ENCODE data around the gene ANKAR. TPM values are rescaled to one million over a fixed set of nuclear protein-coding genes. Genes with fewer than 3 reads are reported as not detected.
A peak's percentile ranks its signal among the peaks of the same experiment; 100 is the strongest.

Gene ANKAR, protein sequence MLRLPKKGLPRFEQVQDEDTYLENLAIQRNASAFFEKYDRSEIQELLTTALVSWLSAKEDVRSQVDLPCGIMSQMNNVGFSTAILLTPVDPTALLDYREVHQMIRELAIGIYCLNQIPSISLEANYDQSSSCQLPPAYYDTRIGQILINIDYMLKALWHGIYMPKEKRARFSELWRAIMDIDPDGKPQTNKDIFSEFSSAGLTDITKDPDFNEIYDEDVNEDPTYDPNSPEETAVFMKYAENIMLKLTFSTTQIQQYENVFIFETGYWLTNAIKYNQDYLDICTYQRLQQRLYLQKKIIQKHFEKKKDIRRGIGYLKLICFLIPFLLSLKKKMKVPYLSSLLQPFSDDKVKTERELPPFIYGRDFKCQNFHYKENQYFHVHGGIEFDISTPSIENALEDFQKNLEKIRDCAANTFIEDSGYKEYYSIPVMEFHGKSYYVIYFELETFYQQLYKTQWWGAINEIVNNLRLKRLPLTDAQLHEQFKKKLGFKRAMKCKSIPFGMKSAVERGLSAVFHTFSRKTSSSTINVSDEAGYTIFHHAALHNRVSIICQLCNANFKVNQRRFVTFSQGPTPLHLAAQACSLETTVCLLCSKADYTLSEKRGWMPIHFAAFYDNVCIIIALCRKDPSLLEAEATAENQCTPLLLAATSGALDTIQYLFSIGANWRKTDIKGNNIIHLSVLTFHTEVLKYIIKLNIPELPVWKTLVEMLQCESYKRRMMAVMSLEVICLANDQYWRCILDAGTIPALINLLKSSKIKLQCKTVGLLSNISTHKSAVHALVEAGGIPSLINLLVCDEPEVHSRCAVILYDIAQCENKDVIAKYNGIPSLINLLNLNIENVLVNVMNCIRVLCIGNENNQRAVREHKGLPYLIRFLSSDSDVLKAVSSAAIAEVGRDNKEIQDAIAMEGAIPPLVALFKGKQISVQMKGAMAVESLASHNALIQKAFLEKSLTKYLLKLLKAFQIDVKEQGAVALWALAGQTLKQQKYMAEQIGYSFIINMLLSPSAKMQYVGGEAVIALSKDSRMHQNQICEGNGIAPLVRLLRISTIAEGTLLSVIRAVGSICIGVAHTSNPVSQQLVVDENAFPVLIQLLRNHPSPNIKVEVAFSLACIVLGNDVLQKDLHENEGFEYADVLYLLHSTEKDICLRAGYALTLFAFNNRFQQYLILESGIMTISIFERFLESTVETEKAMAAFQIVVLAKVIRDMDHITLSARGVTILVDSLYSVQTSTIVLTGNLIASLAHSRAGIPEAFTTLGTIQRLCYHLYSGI (N-terminal part only)
- total RNA-seq (2012; rRNA removed) (2.2 and 4.4 TPM in 2 replicates), polyA plus RNA-seq (2012; rRNA removed) (0.96 and 1.1 TPM in 2 replicates), Bru-seq, nascent RNA (percentile 66 among the genes with signal in this experiment), BruChase-seq, experiment 1, labeled RNA remaining after a 6-hour chase (percentile 64 among the genes with signal in this experiment), BruChase-seq, experiment 2, labeled RNA remaining after a 2-hour chase (percentile 65 among the genes with signal in this experiment)
- 0.25 and 0.53 TPM in 2 replicates for polyA plus RNA-seq (2012; cell fraction: cytosol; rRNA removed)
- polyA plus RNA-seq (2012; cell fraction: nucleus; rRNA removed; ENCODE audit: low replicate concordance) = 0.66 and 3.6 TPM in 2 replicates
- long read RNA-seq, partial matches to known transcripts = 1 of 2 reads
- long read RNA-seq, other reads (novel, unspliced or antisense) = 1 of 2 reads

DNA sequence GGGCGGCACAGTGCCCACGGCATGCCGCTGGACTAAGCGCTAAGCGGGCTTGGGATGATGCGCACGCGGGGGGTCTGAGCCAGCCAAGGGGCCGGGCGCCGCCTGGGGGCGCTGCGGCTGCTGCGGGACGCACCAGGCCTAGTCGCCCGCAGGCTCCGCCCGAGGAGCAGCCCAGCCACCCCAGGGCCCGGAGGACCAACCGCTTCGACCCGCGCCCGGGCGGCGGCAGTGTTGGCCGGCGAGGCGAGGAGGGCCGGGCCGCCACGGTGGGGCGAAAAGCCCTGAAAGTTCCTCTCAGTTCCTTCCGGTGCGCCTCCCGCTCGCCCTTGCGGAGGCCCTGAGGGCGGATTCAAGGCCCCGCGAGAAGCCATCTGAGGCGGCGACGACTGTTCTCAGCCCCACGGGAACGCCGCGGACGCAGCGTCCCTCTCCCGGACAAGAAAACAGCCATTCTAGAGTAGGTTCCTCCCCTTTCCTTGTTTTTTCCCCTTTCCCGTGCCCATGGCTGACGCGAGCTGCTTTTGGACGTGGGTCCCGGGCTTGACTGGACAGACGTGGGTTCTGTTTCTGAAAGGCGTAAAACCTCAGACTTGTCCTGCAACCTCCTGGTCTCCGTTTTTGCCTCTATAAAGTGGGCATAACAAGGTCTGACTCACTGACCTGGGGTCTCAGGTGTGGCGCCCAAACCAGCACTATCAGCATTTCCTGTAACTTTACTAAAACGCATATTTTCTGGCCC lies at the start of gene ANKAR:
Gene ANKAR, plus strand, starts transcription at position 297 of the 739 bp plus-strand sequence. CDS start 1,821 bp downstream, outside the sequence.
- peak within 1 kb of the TSS; percentile 87 for H3K18ac ChIP-seq (ENCODE audit: low read depth, low read length)
- TSS peak; percentile 50 for BruUV-seq (replicated peaks)
- TF ChIP-seq POLR2A (IDR thresholded peaks at IDR 0.05; ENCODE audit: low read depth, low read length) (peak; percentile 74), CHD1 (IDR thresholded peaks at IDR 0.05; ENCODE audit: low read depth, low read length) (no peak), MXI1 (IDR thresholded peaks at IDR 0.05; ENCODE audit: borderline replicate concordance, low read depth, low read length) (peak; percentile 76; the same call in 1 of the 2 replicates), BHLHE40 (IDR thresholded peaks at IDR 0.05; ENCODE audit: low read depth, low read length) (no peak), RAD21 (IDR thresholded peaks at IDR 0.05; ENCODE audit: low read length) (peak; percentile 54), MAFK (IDR thresholded peaks at IDR 0.05; ENCODE audit: low read depth, low read length) (peak; percentile 65), MAZ (IDR thresholded peaks at IDR 0.05; ENCODE audit: borderline replicate concordance, low read depth, low read length) (peak; percentile 81; the same call in 1 of the 2 replicates), RFX5 (IDR thresholded peaks at IDR 0.05; ENCODE audit: low read depth, low read length) (no peak), FOS (IDR thresholded peaks at IDR 0.05; ENCODE audit: low read depth, low read length) (no peak)
- TF ChIP-seq, protein P1, sequence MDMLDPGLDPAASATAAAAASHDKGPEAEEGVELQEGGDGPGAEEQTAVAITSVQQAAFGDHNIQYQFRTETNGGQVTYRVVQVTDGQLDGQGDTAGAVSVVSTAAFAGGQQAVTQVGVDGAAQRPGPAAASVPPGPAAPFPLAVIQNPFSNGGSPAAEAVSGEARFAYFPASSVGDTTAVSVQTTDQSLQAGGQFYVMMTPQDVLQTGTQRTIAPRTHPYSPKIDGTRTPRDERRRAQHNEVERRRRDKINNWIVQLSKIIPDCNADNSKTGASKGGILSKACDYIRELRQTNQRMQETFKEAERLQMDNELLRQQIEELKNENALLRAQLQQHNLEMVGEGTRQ (IDR thresholded peaks at IDR 0.05; ENCODE audit: low read depth, low read length) = no peak

More for the DNA sequence above, at the start of gene ANKAR:
- no peaks in the 10 kb centered on the region for H3K9me3 ChIP-seq (ENCODE audit: control insufficient read depth, insufficient read depth, low read length)
- H2AK9ac ChIP-seq (replicated peaks; ENCODE audit: low read depth, low read length, poor library complexity) = peak within 1 kb of the TSS; percentile 7
- peak within 1 kb of the TSS; percentile 92 for H3K9ac ChIP-seq (ENCODE audit: low read depth, low read length)
- peak within 1 kb of the TSS; percentile 90 for H2AFZ ChIP-seq (replicated peaks; ENCODE audit: low read length, poor library complexity)
- H2BK5ac ChIP-seq (ENCODE audit: low read depth, low read length, poor library complexity, severe bottlenecking) = peak within 1 kb of the TSS; percentile 82
- peak within 1 kb of the TSS; percentile 84 for H3K27ac ChIP-seq (ENCODE audit: insufficient read depth, low read length)
- no peaks in the 10 kb centered on the region for H3K27me3 ChIP-seq (ENCODE audit: control insufficient read depth, insufficient read depth, low read length)
- peak within 1 kb of the TSS; percentile 89 to 97 for H4K8ac ChIP-seq (ENCODE audit: low read depth in 2 of 2, low read length in 2 of 2)
- peak within 1 kb of the TSS; percentile 93 for H3K14ac ChIP-seq (replicated peaks; ENCODE audit: low read depth, low read length)
- peak within 1 kb of the TSS; percentile 69 for H3K23ac ChIP-seq (ENCODE audit: low read depth, low read length)
- ChIA-PET POLR2A (ENCODE audit: unreplicated experiment) (interaction anchor here (1.2 kb wide), 1 partner anchor 21 kb away, joined by 3 read pairs; no protein-coding TSS in a partner anchor), CTCF (no interaction called here)
- intact Hi-C loops (cut with micrococcal nuclease) (loop anchor here (1.0 kb wide), 2 partner anchors 88 to 110 kb away; partner anchors contain the start of genes ORMDL1, OSGEPL1 and PMS1), dilution Hi-C loops (cut with HindIII; ENCODE audit: low sequenced_read_pairs, unreplicated experiment) (no loop called here), in situ Hi-C loops (cut with MboI; ENCODE audit: low sequenced_read_pairs) (no loop called here)
- peak within 1 kb of the TSS; percentile 86 for H3K4ac ChIP-seq (ENCODE audit: low read depth, low read length)
- 0% methylated on average over 34 of the region's 62 CpGs; no CpG with 5 or more reads in 1 of the 2 experiments for WGBS, 2 experiments (ENCODE audit: extremely low coverage in 2 of 2, insufficient read length in 1 of 2)
- peak within 1 kb of the TSS; percentile 87 for H4K91ac ChIP-seq (ENCODE audit: insufficient read depth, low read depth, low read length)
- H3K56ac ChIP-seq (ENCODE audit: extremely low read depth, insufficient read depth, low read length) = peak within 1 kb of the TSS; percentile 76
- H3K9me1 ChIP-seq (ENCODE audit: insufficient read depth, low read length) = no peaks in the 10 kb centered on the region
- ATAC-seq (ENCODE audit: low read depth) = peak; percentile 99
- H3K4me1 ChIP-seq (ENCODE audit: control insufficient read depth, insufficient read depth, low read length) = 0 out of 2 replicates have a peak, but pooled peaks cover 2% of the 10 kb centered on the region
- peak within 1 kb of the TSS; percentile 16 for H2BK120ac ChIP-seq (ENCODE audit: low read depth, low read length)
- peak within 1 kb of the TSS; percentile 93 for H4K5ac ChIP-seq (ENCODE audit: low read depth, low read length)
- H3K4me3 ChIP-seq (ENCODE audit: insufficient read depth, low read depth, low read length) = peak within 1 kb of the TSS; percentile 69
- no peak within 1 kb of the TSS for H2BK20ac ChIP-seq (ENCODE audit: low read depth, low read length)
- peaks cover 9 to 15% of the 10 kb centered on the region in 2 experiments; a peak in 3 of 4 replicates for H3K79me1 ChIP-seq (ENCODE audit: low read depth in 1 of 2, low read length in 2 of 2)
- peak within 1 kb of the TSS; percentile 89 for H2AK5ac ChIP-seq (ENCODE audit: low read depth, low read length)
- peak; percentile 90 for DNase-seq
- peak within 1 kb of the TSS; percentile 37; the same call in 1 of the 3 replicates for H2BK15ac ChIP-seq (ENCODE audit: low read depth, low read length)
- H3K4me2 ChIP-seq (ENCODE audit: low read depth, low read length) = peak within 1 kb of the TSS; percentile 97
- H3K36me3 ChIP-seq (ENCODE audit: control insufficient read depth, insufficient read depth, low read length) = peaks cover 3% of the 10 kb centered on the region; the same call in 1 of the 2 replicates
- H4K20me1 ChIP-seq (ENCODE audit: insufficient read depth, low read length) = no peaks in the 10 kb centered on the region

Measured in IMR-90 (cell line).